PFSK-1 (cell line): ENCODE data around the gene OSBPL6.

Experiments used
- FOXP2 ChIP-seq: optimal IDR thresholded peaks from 2 replicates; pipeline ENCODE3; 2011; ENCODE audit warnings: borderline replicate concordance, control low read depth, inconsistent platforms; ENCODE audit not compliant: insufficient read depth; ENCODE audit errors: extremely low read length, extremely low read depth
- POLR2AphosphoS5 ChIP-seq: IDR thresholded peaks from 2 replicates; pipeline ENCODE4 v1.6.1; 2012; ENCODE audit warnings: low read depth, mild to moderate bottlenecking, control low read depth, low read length, moderate library complexity
- SIN3A ChIP-seq: IDR thresholded peaks from 2 replicates; pipeline ENCODE4 v1.6.1; 2012; ENCODE audit warnings: mild to moderate bottlenecking, low read length, moderate library complexity, borderline replicate concordance; ENCODE audit not compliant: insufficient read depth
- TAF1 ChIP-seq: IDR thresholded peaks from 2 replicates; pipeline ENCODE4 v1.6.1; 2012; ENCODE audit warnings: low read length, control low read depth, borderline replicate concordance; ENCODE audit not compliant: insufficient read depth
- TF ChIP-seq, protein P1 (sequence below), 2 experiments: IDR thresholded peaks; 2 replicates each; pipeline versions ENCODE4 v1.6.1 to v1.8.0; 2011 to 2012; ENCODE audit warnings: low read depth in 2 of 2, low read length in 2 of 2, control low read depth in 1 of 2, inconsistent platforms in 1 of 2, mild to moderate bottlenecking in 1 of 2, moderate library complexity in 1 of 2; ENCODE audit not compliant: insufficient read depth in 1 of 2

Gene OSBPL6

DNA sequence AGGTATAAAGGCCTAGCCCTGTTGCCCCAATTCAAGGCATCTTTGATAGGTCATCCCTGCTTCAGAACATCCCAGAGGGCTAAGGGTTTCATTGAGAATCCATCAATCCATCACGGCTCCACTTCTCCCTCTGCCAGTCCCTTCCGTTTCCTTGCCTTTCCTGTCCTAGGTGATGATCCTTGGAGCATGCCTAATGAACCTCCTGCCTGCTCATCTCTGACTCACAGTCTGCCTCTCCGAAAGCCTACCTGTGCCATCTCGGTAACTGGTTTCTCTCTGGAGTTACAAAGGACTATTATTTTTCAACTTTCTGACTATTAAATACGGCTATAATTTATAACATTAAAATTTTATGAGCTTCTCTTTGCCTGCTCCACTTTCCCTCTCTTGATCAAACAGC lies 36.7 kb upstream of the OSBPL6 start:
- no peak for TF ChIP-seq TAF1
- TF ChIP-seq FOXP2, result no peak
- TF ChIP-seq SIN3A, result no peak
- no peak for TF ChIP-seq POLR2AphosphoS5
- TF ChIP-seq, protein P1, sequence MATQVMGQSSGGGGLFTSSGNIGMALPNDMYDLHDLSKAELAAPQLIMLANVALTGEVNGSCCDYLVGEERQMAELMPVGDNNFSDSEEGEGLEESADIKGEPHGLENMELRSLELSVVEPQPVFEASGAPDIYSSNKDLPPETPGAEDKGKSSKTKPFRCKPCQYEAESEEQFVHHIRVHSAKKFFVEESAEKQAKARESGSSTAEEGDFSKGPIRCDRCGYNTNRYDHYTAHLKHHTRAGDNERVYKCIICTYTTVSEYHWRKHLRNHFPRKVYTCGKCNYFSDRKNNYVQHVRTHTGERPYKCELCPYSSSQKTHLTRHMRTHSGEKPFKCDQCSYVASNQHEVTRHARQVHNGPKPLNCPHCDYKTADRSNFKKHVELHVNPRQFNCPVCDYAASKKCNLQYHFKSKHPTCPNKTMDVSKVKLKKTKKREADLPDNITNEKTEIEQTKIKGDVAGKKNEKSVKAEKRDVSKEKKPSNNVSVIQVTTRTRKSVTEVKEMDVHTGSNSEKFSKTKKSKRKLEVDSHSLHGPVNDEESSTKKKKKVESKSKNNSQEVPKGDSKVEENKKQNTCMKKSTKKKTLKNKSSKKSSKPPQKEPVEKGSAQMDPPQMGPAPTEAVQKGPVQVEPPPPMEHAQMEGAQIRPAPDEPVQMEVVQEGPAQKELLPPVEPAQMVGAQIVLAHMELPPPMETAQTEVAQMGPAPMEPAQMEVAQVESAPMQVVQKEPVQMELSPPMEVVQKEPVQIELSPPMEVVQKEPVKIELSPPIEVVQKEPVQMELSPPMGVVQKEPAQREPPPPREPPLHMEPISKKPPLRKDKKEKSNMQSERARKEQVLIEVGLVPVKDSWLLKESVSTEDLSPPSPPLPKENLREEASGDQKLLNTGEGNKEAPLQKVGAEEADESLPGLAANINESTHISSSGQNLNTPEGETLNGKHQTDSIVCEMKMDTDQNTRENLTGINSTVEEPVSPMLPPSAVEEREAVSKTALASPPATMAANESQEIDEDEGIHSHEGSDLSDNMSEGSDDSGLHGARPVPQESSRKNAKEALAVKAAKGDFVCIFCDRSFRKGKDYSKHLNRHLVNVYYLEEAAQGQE (IDR thresholded peaks at IDR 0.05; ENCODE audit: insufficient read depth in 1 of 2, low read depth in 2 of 2, low read length in 2 of 2), result no peak

DNA sequence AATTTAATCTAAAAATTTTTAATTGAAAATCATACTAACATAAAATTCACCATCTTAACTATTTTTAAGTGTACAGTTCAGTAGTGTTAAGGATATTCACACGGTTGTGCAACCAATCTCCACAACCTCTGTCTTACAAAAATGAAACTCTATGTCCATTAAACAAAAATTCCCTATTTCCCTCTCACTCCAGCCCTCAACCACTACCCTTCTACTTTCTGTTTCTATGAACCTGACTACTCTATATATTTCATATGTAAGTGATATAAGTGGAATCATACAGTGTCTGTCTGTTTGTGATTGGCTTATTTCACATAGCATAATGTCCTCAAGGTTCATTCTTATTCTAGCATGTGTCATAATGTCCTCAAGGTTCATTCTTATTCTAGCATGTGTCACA lies 34.3 kb upstream of the OSBPL6 start:
- TF ChIP-seq FOXP2, result no peak
- no peak for TF ChIP-seq SIN3A
- TF ChIP-seq, protein P1 (IDR thresholded peaks at IDR 0.05; ENCODE audit: insufficient read depth in 1 of 2, low read depth in 2 of 2, low read length in 2 of 2), result no peak
- TF ChIP-seq TAF1, result no peak

DNA sequence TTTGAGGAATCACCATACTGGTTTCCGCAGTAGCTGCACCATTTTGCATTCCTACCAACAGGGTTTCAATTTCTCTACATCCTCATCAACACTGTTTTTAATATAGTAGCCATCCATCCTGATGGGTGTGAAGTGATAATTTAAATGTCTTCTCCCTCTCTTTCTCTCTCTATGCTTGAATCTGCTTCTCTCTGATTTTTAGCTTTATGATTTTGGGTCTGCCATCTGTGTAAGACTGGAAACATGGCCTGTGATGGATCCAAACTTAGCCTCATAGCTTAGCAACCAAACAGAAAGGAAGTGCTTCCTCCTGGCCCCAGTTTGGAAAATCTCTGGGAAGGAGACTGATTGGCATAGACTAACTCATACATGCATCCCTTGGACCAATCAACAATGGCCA lies 33.7 kb upstream of the OSBPL6 start:
- TF ChIP-seq FOXP2, result no peak
- TF ChIP-seq, protein P1 (IDR thresholded peaks at IDR 0.05; ENCODE audit: insufficient read depth in 1 of 2, low read depth in 2 of 2, low read length in 2 of 2), result no peak
- TF ChIP-seq TAF1, result no peak
- no peak for TF ChIP-seq SIN3A
- TF ChIP-seq POLR2AphosphoS5, result no peak

DNA sequence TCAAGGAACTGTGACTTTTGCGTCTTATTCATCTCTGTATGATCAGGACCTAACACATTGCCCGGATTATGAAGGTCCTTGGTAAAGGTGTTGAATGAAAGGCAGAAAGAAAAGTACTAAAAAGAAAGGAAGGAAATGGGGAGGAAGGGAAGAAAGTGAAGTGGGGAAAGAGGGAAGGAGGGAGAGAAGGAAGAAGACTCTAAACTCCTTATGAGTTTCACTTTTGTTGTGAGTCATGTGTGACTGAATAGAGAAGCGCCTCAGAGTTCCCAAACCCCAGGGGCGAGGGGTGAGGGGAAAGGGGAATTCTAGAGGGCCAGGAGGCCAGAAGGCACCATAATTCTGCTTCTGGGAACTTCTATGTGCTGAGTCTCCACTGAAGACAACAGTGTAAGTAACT lies 30.9 kb upstream of the OSBPL6 start:
- TF ChIP-seq TAF1 (no peak), SIN3A (no peak), POLR2AphosphoS5 (no peak)
- TF ChIP-seq, protein P1 (IDR thresholded peaks at IDR 0.05; ENCODE audit: insufficient read depth in 1 of 2, low read depth in 2 of 2, low read length in 2 of 2), result no peak

DNA sequence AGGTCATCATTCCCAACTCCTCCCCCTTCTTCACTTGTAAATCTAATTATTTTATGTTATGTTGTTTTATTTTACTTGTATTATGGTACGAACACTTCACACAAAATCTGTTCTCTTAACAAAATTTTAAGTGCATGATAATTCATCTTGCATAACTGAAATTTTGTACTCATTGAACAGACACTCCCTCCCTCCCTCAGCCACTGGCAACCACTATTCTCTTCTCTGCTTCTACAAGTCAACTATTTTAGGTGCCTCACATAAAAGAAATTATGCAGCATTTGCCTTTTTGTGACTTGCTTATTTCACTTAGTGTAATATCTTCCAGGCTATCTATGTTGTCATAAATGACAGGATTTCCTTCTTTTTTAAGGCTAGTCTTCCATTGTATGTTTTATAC lies 30.4 kb upstream of the OSBPL6 start:
- TF ChIP-seq TAF1, result no peak
- no peak for TF ChIP-seq POLR2AphosphoS5
- no peak for TF ChIP-seq SIN3A
- TF ChIP-seq FOXP2, result no peak
- TF ChIP-seq, protein P1 (IDR thresholded peaks at IDR 0.05; ENCODE audit: insufficient read depth in 1 of 2, low read depth in 2 of 2, low read length in 2 of 2), result no peak
